ENCODE data around the gene SIDT1. TPM values are rescaled to one million over a fixed set of nuclear protein-coding genes. Genes with fewer than 3 reads are reported as not detected.
A peak's percentile ranks its signal among the peaks of the same experiment; 100 is the strongest.

SIDT1 gene
- 10 to 100 TPM; 48.3 to 50.6 TPM for total RNA-seq

DNA sequence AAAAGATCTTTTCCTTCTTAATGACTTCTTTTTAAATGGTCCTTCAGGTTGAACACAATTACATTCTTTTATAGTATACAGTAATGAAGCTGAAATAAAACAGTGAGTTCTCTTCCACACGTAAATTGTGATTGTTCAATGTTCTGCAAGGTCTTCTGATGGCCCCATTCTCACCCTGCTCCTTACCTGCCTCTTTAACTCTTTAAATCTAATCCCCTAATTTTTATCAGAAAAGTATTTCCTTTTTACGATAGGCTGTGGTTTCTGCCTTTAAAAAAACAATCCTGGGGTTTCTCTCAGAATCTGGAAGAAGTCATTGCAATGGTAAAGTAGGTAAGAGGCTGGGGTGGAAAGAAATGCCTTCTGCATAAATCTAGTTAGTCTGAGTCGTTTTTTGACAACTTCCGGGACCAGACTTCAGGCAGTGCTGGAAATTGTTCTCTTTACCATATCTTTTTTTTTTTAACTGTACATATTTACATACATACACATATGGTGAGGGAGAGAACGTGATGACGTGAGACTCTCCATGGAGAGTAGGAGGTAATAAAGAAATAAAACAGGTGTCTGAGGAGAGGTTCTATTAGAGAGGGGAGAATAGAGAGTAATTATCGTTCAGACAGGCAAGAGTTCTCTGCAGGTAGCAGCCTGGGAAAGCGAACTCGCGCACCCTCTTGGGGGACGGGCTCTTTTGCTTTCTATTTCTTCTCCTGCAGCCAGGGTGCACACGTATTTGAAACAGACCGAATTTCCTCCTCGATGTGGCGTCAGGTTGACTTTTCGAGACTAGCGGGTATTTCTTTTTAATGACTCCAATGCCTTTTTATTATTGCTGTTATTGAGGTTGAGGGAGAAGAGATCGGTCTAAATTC lies at the start of gene SIDT1:
SIDT1 (plus strand) TSS at position 730 of the 872 bp plus-strand sequence. CDS start 467 bp downstream, outside the sequence.
- Mint-ChIP-seq H3K4me3 (peak within 1 kb of the TSS; percentile 88), H3K4me1 (peaks cover 40% of the 10 kb centered on the region), H3K27me3 (peaks cover 3% of the 10 kb centered on the region), H3K27ac (peak within 1 kb of the TSS; percentile 97), H3K36me3 (peaks cover 17% of the 10 kb centered on the region), H3K9me3 (peaks cover 2% of the 10 kb centered on the region)
- POLR2A ChIA-PET: interaction anchor here (5.5 kb wide), 1 partner anchor 16 kb away, joined by 35 read pairs; the partner anchor contains the start of gene SPICE1
- DNase-seq (peak; percentile 68), ATAC-seq (ENCODE audit: low read depth) (peak; percentile 76)

DNA sequence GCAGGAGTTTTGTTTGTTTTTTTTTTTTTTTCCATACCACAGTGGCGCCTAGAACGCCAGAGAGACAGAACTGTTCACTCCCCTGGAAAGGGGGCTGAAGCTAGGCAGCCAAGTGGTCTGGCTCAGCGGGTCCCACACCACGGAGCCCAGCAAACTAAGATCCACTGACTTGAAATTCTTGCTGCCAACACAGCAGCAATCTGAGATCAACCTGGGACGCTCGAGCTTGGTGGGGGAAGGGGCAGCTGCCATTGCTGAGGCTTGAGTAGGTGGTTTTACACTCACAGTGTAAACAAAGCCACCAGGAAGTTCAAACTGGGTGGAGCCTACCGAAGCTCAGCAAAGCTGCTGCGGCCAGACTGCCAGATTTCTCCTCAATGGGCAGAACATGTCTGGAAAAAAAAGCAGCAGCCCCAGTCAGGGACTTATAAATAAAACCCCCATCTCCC lies 47.2 kb upstream of the SIDT1 start:
- Mint-ChIP-seq H3K27me3 (no peaks in the 10 kb centered on the region), H3K9me3 (no peaks in the 10 kb centered on the region), H3K27ac (no peak overlapping the region), H3K4me3 (peak overlapping the region; percentile 10), H3K36me3 (peaks cover 24% of the 10 kb centered on the region), H3K4me1 (peaks cover 2% of the 10 kb centered on the region)
- DNase-seq (peak; percentile 28), ATAC-seq (ENCODE audit: low read depth) (no peak)
- POLR2A ChIA-PET: no interaction called here

DNA sequence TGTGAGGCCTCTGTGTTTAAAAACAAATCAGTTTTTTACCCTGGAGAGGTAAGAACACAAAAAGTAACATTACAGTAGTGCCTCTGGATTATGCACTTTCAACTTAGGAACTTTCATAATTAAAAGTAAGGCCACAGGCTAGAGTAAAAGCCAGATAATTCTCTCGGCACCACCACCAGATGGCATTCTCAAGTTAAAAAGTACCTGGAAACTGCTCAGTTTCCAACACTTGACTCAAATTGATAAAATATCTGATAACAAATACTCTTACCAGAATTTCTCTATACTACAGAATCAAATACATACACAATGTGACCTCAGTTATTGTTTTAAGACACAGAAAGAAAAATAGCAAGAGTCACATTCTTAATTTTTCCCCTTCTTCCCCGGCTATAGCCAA lies 37.3 kb upstream of the SIDT1 start:
- DNase-seq (no peak), ATAC-seq (ENCODE audit: low read depth) (peak; percentile 52)
- Mint-ChIP-seq H3K36me3 (peaks cover 9% of the 10 kb centered on the region), H3K9me3 (no peaks in the 10 kb centered on the region), H3K27me3 (no peaks in the 10 kb centered on the region), H3K27ac (no peak overlapping the region), H3K4me3 (no peak overlapping the region), H3K4me1 (peaks cover 2% of the 10 kb centered on the region)
- POLR2A ChIA-PET: no interaction called here

DNA sequence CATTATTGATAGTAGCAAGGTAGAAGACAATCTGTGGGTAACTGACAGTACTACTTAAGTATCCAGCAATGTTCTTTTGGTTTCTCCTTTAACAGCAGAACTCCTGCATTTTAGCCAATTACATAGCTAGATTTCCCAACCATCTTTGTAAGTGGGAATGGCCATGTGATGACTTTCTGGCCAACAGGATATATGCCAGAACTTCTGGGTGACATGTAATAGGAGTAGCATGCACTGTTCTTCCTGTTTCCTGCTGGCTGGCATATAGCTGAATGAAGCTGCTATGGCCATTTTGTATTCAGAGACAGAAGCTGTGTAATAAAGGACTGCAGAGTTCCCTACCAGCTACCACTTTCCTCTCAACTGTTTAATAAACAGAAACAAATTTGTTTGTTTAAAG lies 35.4 kb upstream of the SIDT1 start:
- no peak for ATAC-seq (ENCODE audit: low read depth)
- POLR2A ChIA-PET: interaction anchor here (2.3 kb wide), 1 partner anchor 18 kb away, joined by 8 read pairs; the partner anchor contains the start of gene SPICE1
- no peaks in the 10 kb centered on the region for H3K27me3 Mint-ChIP-seq

DNA sequence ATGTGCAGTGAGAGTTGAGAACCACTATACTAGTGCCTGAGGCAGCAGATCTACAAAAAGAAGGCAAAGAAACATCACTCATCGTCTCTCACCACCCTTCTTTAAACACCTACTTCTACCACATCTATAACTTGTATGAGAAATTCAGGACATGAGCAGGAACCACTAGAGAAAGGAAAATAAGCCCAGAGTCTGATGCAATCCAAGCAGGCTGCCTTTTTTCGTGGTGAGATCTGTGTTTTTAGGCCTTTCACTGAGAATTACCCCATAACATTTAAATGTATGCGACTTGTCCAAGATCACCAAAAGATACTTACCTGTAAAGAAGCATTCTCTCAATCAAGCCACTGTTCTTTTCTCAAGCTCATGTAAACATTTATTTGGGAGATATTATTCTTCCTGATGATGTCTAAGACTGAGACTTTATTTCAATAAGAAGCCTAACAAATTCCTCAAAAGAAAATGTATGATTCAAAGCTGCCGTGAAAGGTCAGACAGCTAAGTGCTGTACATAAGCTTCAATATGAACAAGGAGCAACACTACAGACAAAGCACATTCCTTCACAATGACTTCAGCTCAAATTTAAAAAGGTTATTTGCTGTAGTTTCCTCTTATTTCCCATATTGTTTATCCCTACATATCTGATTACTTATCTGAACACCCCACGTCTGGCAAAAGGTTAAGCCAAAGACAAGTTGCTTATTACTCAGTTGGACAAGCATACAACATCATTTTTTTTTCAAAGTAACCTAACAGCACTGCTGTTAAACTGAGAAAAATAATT lies 33.9 kb upstream of the SIDT1 start:
- peaks cover 13% of the 10 kb centered on the region for H3K4me1 Mint-ChIP-seq
- no peak for ATAC-seq (ENCODE audit: low read depth)
- H3K4me3 Mint-ChIP-seq: no peak overlapping the region
- no peak for DNase-seq
- peaks cover 9% of the 10 kb centered on the region for H3K36me3 Mint-ChIP-seq
- POLR2A ChIA-PET: interaction anchor here (2.3 kb wide), 1 partner anchor 16 kb away, joined by 8 read pairs; the partner anchor contains the start of gene SPICE1
- no peak overlapping the region for H3K27ac Mint-ChIP-seq
- H3K27me3 Mint-ChIP-seq: no peaks in the 10 kb centered on the region
- no peaks in the 10 kb centered on the region for H3K9me3 Mint-ChIP-seq

More for the DNA sequence above, 35.4 kb upstream of the SIDT1 start:
- no peak overlapping the region for H3K4me3 Mint-ChIP-seq
- no peak for DNase-seq
- H3K36me3 Mint-ChIP-seq: peaks cover 5% of the 10 kb centered on the region
- H3K27ac Mint-ChIP-seq: no peak overlapping the region
- H3K9me3 Mint-ChIP-seq: no peaks in the 10 kb centered on the region
- peaks cover 10% of the 10 kb centered on the region for H3K4me1 Mint-ChIP-seq

DNA sequence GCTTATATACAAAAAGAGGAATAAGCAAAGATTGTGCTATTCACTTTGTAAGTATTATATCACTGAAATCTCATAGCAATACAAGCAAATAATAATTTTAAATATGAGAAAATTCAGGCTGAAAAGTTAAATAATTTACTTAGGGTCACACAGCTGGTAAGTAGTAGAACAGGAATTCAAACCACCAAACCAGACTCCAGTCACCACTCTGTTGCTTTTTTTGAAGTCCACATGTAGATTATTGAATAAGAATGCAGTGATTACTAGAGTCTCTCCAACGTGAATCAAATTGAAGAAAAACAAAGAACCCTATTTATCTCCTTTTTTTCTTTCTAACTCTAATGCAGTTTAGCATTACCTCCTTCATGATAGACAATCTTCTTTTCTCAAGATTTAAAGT lies 33.3 kb upstream of the SIDT1 start:
- no peak overlapping the region for H3K4me3 Mint-ChIP-seq
- no peaks in the 10 kb centered on the region for H3K27me3 Mint-ChIP-seq
- H3K27ac Mint-ChIP-seq: no peak overlapping the region
- ATAC-seq (ENCODE audit: low read depth): no peak
- no peak for DNase-seq
- POLR2A ChIA-PET: no interaction called here
- H3K9me3 Mint-ChIP-seq: no peaks in the 10 kb centered on the region
- H3K4me1 Mint-ChIP-seq: peaks cover 13% of the 10 kb centered on the region
- peaks cover 9% of the 10 kb centered on the region for H3K36me3 Mint-ChIP-seq

DNA sequence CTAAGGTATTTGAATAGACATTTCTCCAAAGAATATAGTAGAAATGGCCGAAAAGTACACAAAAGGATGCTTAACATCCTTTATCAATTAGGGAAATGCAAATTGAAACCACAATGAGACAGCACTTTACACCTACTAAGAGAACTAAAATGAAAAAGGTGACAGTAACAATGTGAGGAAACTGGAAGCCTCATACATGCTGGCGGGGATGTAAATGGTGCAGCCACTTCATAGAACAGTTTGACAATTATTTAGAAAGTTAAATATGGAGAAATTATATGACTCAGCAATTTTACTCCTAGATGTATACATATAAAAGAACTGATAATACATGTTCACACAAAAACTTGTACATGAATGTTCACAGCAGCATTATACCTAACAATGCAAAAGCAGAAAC lies 30.8 kb upstream of the SIDT1 start:
- Mint-ChIP-seq H3K4me1 (peaks cover 13% of the 10 kb centered on the region), H3K9me3 (no peaks in the 10 kb centered on the region), H3K27me3 (no peaks in the 10 kb centered on the region), H3K36me3 (peaks cover 15% of the 10 kb centered on the region), H3K27ac (no peak overlapping the region), H3K4me3 (no peak overlapping the region)
- DNase-seq: no peak
- POLR2A ChIA-PET: no interaction called here
- ATAC-seq (ENCODE audit: low read depth): no peak

DNA sequence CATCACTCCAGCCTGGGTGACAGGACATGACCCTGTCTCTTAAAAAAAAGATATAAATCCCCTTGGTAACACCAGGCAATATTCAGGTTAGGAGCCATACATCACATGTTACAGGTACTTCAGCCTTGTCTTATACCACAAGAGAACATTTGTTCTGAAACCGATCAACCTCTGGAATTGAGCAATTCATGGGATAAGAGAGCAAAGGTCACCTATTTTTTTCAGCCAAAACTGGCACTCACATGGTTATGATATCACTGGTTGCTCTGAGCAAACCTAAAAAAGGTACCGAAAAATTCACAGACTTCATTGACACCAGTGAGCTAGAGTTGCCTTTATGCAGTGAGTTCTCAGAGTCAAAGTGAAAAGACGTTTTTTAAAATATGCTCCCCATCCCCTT lies 26.5 kb upstream of the SIDT1 start:
- ATAC-seq (ENCODE audit: low read depth) (no peak), DNase-seq (no peak)
- Mint-ChIP-seq H3K27ac (no peak overlapping the region), H3K4me1 (peaks cover 13% of the 10 kb centered on the region), H3K4me3 (no peak overlapping the region), H3K9me3 (peaks cover 4% of the 10 kb centered on the region), H3K27me3 (no peaks in the 10 kb centered on the region), H3K36me3 (peaks cover 20% of the 10 kb centered on the region)
- POLR2A ChIA-PET: no interaction called here

DNA sequence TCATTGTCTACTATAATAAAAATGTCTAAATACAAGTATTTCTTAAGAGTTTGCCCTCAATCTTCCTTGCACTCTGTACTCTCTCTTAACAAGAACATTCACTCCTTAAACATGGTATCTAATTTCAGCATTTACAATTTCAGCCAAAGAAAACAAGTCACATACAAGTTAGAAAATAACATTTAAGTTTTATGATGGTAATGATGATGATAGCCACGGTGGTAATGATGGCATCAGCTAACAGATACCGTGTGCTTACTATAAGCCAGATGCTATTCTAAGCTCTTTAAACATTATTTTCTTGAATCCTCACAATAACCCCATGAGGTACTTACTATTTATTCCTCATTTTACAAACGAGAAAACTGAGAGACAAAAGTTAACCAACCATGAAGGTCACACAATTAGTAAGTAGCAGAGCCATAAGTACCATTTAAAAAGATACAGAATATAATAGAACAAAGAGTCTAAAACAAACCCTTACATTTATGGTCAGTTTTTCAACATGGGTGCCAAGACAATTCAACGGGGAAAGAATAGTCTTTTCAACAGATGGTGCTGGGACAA lies 24.8 kb upstream of the SIDT1 start:
- POLR2A ChIA-PET: no interaction called here
- no peak overlapping the region for H3K27ac Mint-ChIP-seq
- no peak overlapping the region for H3K4me3 Mint-ChIP-seq
- peaks cover 17% of the 10 kb centered on the region for H3K36me3 Mint-ChIP-seq
- ATAC-seq (ENCODE audit: low read depth) (no peak), DNase-seq (no peak)
- H3K4me1 Mint-ChIP-seq: peaks cover 2% of the 10 kb centered on the region
- H3K9me3 Mint-ChIP-seq: peaks cover 4% of the 10 kb centered on the region
- no peaks in the 10 kb centered on the region for H3K27me3 Mint-ChIP-seq

DNA sequence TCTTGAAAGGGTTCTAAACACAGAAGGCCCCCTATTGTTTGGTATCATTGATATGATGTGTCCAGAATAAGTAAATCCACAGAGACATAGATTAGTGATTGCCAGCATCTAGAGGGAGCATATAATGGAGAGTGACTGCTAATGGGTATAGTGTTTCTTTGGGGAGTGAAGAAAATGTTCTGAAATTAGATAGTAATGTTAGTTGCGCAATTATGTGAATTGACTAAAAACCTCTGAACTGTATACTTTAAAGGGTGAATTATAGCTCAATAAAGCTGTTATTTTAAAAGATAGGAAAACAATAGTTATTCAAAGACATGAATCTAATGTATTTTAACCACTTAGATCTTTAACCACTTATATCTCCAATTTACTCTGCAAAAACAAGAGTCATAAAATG lies 23.4 kb upstream of the SIDT1 start:
- POLR2A ChIA-PET: no interaction called here
- H3K27me3 Mint-ChIP-seq: no peaks in the 10 kb centered on the region
- peaks cover 17% of the 10 kb centered on the region for H3K36me3 Mint-ChIP-seq
- no peak overlapping the region for H3K4me3 Mint-ChIP-seq
- H3K4me1 Mint-ChIP-seq: peaks cover 4% of the 10 kb centered on the region
- DNase-seq (no peak), ATAC-seq (ENCODE audit: low read depth) (no peak)
- H3K27ac Mint-ChIP-seq: no peak overlapping the region
- peaks cover 4% of the 10 kb centered on the region for H3K9me3 Mint-ChIP-seq

DNA sequence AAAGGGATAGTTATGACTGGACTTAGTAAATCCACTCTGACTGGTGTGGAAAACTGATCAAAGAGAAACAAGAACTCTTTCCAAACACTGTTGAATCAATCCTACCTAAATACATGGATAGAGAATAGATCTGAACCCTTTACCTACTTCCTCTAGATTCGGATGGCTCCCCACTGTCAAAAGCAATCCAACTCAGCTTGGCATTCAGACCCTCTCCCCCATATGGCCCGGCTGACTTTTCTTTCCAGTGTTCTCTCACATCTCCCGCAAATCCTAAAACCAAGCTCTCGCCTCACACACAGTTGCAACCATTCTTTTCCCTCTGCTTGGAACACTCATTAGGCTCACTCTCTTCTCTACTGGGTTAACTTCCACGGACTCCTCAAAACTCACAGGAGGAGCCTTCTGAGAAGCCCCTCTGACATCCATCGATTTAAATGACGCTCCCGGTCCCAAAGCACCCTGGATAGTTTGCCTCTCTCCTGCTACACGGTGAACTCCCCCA lies 18.0 kb upstream of the SIDT1 start:
- Mint-ChIP-seq H3K36me3 (peaks cover 11% of the 10 kb centered on the region), H3K4me1 (peaks cover 9% of the 10 kb centered on the region), H3K4me3 (no peak overlapping the region), H3K9me3 (peaks cover 4% of the 10 kb centered on the region), H3K27me3 (peaks cover 17% of the 10 kb centered on the region), H3K27ac (no peak overlapping the region)
- POLR2A ChIA-PET: interaction anchor here (1.0 to 4.7 kb wide), 13 partner anchors 9 to 1535 kb away, joined by 3 to 35 read pairs (median 6); partner anchors contain the start of genes ABHD10, ATP6V1A, SIDT1 and USF3
- ATAC-seq (ENCODE audit: low read depth) (no peak), DNase-seq (no peak)

DNA sequence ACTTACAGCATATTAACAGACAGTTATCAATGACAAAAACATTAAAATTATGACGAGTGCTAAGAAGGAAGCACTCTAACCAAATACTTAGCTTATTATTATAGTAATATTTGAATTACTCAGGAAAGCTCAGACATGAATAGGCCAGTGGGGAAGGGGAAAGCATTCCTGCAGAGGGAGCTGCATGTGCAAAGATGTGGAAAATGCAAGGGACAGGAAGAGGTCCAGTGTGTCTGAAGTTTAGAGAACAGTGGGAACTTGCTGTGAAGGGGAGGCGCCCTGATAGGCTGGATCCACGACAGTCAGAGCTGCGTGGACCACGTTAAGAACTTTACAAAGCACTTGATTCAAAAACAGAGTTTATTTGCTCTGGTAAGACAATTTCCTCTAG lies 16.2 kb upstream of the SIDT1 start:
- peaks cover 2% of the 10 kb centered on the region for H3K36me3 Mint-ChIP-seq
- DNase-seq (no peak), ATAC-seq (ENCODE audit: low read depth) (no peak)
- H3K27ac Mint-ChIP-seq: no peak overlapping the region
- no peaks in the 10 kb centered on the region for H3K9me3 Mint-ChIP-seq
- peaks cover 7% of the 10 kb centered on the region for H3K4me1 Mint-ChIP-seq
- no peak overlapping the region for H3K4me3 Mint-ChIP-seq
- POLR2A ChIA-PET: interaction anchor here (0.6 to 4.7 kb wide), 6 partner anchors 14 to 710 kb away, joined by 3 to 35 read pairs (median 7); partner anchors contain the start of genes ATP6V1A and SIDT1
- H3K27me3 Mint-ChIP-seq: peaks cover 25% of the 10 kb centered on the region

DNA sequence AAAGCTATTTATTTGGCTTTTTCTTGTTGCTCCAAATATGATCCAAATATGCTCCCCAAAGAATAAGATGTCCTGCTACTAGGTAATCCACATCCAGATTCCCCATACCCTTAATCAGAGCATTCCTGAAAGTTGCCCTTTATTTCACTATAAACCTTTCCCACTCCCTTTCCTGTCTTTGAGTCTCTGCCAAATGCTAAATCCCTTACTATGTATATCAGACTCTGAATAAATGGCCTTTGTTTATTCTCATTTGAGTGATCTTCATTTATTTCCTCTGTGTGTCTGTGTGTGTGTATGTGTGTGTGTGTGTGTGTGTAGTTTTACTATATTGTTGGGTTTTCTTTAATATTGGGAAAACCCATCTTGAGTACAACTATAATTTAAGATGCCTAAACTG lies 10.4 kb upstream of the SIDT1 start:
- Mint-ChIP-seq H3K4me1 (peaks cover 5% of the 10 kb centered on the region), H3K27ac (no peak overlapping the region), H3K27me3 (peaks cover 38% of the 10 kb centered on the region), H3K4me3 (no peak overlapping the region), H3K36me3 (no peaks in the 10 kb centered on the region), H3K9me3 (no peaks in the 10 kb centered on the region)
- no peak for DNase-seq
- ATAC-seq (ENCODE audit: low read depth): no peak
- POLR2A ChIA-PET: no interaction called here
